Activated T-helper 1 cell treated with anti-CD3 and anti-CD28 coated beads, Interleukin-12 subunit alpha, Interleukin-12 subunit beta, Interleukin-2, Interleukin-4 antibody, amounts not matched to agents 30 ng/mL and 10 ng/mL and 1 ng/mL, durations not matched to agents 14 hours and 24 hours and 36 hours (primary cell): ENCODE data around the gene IKZF1. TPM values are rescaled to one million over a fixed set of nuclear protein-coding genes. Genes with fewer than 3 reads are reported as not detected.

Source experiments
- DNase-seq: peaks from one replicate; pipeline ENCODE4 v3.0.0; 2021; ENCODE audit warnings: low spot score
- H3K27ac Mint-ChIP-seq: one replicate; pipeline ENCODE4 v1.8.0; 2021; ENCODE audit warnings: mild to moderate bottlenecking, mixed read lengths
- H3K27me3 Mint-ChIP-seq: one replicate; pipeline ENCODE4 v1.8.0; 2022; ENCODE audit warnings: mild to moderate bottlenecking, moderate library complexity, mixed read lengths; ENCODE audit not compliant: insufficient read depth
- H3K36me3 Mint-ChIP-seq: one replicate; pipeline ENCODE4 v1.8.0; 2021; ENCODE audit warnings: low read depth, mixed read lengths
- H3K4me1 Mint-ChIP-seq: one replicate; pipeline ENCODE4 v1.8.0; 2021; ENCODE audit warnings: low read depth, mixed read lengths
- H3K4me3 Mint-ChIP-seq: one replicate; pipeline ENCODE4 v1.8.0; 2021; ENCODE audit warnings: mild to moderate bottlenecking, moderate library complexity, mixed read lengths
- H3K9me3 Mint-ChIP-seq: one replicate; pipeline ENCODE4 v1.8.0; 2021; ENCODE audit warnings: mixed read lengths
- intact Hi-C: fragments of 100-400 bp; cut with micrococcal nuclease; formaldehyde crosslinking; loops from one replicate; pipeline ENCODE4 v1.15.1; 2024
- total RNA-seq: library from RNA; stranded (reverse); gene quantifications from 2 replicates; pipeline ENCODE4 v1.2.3, GENCODE V29; 2022

The IKZF1 gene
- total RNA-seq, 1 donor from 2014 or later: 324 TPM

- Mint-ChIP-seq H3K27ac (peak overlapping the region; percentile 99), H3K4me1 (peaks cover 87% of the 10 kb centered on the region), H3K27me3 (no peaks in the 10 kb centered on the region), H3K9me3 (no peaks in the 10 kb centered on the region), H3K36me3 (peaks cover 70% of the 10 kb centered on the region), H3K4me3 (peak overlapping the region; percentile 79)
- DNase-seq: peak; percentile 32
- intact Hi-C loops: loop anchor here (1.0 kb wide), 8 partner anchors 21 to 245 kb away; no protein-coding TSS in a partner anchor
Observed at GRCh38 chr7:50393076-50393475, 88.6 kb downstream of the IKZF1 start.

GRCh38 chr7:50393547-50394252 is 89.2 kb downstream of the IKZF1 start:
- intact Hi-C loops: loop anchor here (1.0 kb wide), 8 partner anchors 21 to 245 kb away; no protein-coding TSS in a partner anchor
- Mint-ChIP-seq H3K27ac (peak overlapping the region; percentile 99), H3K36me3 (peaks cover 71% of the 10 kb centered on the region), H3K4me1 (peaks cover 91% of the 10 kb centered on the region), H3K4me3 (peak overlapping the region; percentile 79), H3K9me3 (no peaks in the 10 kb centered on the region), H3K27me3 (no peaks in the 10 kb centered on the region)
- peak; percentile 59 for DNase-seq

- peaks cover 88% of the 10 kb centered on the region for H3K4me1 Mint-ChIP-seq
- no peaks in the 10 kb centered on the region for H3K27me3 Mint-ChIP-seq
Observed at GRCh38 chr7:50394315-50394714, 89.8 kb downstream of the IKZF1 start.

GRCh38 chr7:50396856-50397255 is 92.3 kb downstream of the IKZF1 start:
- Mint-ChIP-seq H3K4me1 (peaks cover 74% of the 10 kb centered on the region), H3K4me3 (peak overlapping the region; percentile 62), H3K9me3 (no peaks in the 10 kb centered on the region), H3K36me3 (peaks cover 70% of the 10 kb centered on the region), H3K27me3 (no peaks in the 10 kb centered on the region), H3K27ac (peak overlapping the region; percentile 92)
- intact Hi-C loops: loop anchor here (1.0 to 2.0 kb wide), 12 partner anchors 25 to 726 kb away; no protein-coding TSS in a partner anchor
- DNase-seq: no peak

More at GRCh38 chr7:50394315-50394714, 89.8 kb downstream of the IKZF1 start:
- Mint-ChIP-seq H3K27ac (peak overlapping the region; percentile 99), H3K9me3 (no peaks in the 10 kb centered on the region), H3K36me3 (peaks cover 71% of the 10 kb centered on the region), H3K4me3 (peak overlapping the region; percentile 79)
- intact Hi-C loops: no loop called here
- no peak for DNase-seq

GRCh38 chr7:50397320-50397970 is 92.9 kb downstream of the IKZF1 start:
- intact Hi-C loops: loop anchor here (1.0 to 2.0 kb wide), 12 partner anchors 25 to 725 kb away; no protein-coding TSS in a partner anchor
- H3K4me3 Mint-ChIP-seq: peak overlapping the region; percentile 21

GRCh38 chr7:50397971-50398324 is 93.4 kb downstream of the IKZF1 start:
- H3K4me3 Mint-ChIP-seq: peak overlapping the region; percentile 53
- intact Hi-C loops: loop anchor here (1.0 to 2.0 kb wide), 13 partner anchors 20 to 725 kb away; no protein-coding TSS in a partner anchor
- H3K9me3 Mint-ChIP-seq: no peaks in the 10 kb centered on the region
- no peaks in the 10 kb centered on the region for H3K27me3 Mint-ChIP-seq
- peaks cover 74% of the 10 kb centered on the region for H3K4me1 Mint-ChIP-seq
- H3K36me3 Mint-ChIP-seq: peaks cover 70% of the 10 kb centered on the region
- H3K27ac Mint-ChIP-seq: peak overlapping the region; percentile 92
- no peak for DNase-seq

More at GRCh38 chr7:50397320-50397970, 92.9 kb downstream of the IKZF1 start:
- Mint-ChIP-seq H3K9me3 (no peaks in the 10 kb centered on the region), H3K4me1 (peaks cover 74% of the 10 kb centered on the region), H3K27me3 (no peaks in the 10 kb centered on the region), H3K36me3 (peaks cover 70% of the 10 kb centered on the region), H3K27ac (peak overlapping the region; percentile 92)
- DNase-seq: peak; percentile 56

- Mint-ChIP-seq H3K36me3 (peaks cover 70% of the 10 kb centered on the region), H3K4me1 (peaks cover 74% of the 10 kb centered on the region), H3K9me3 (no peaks in the 10 kb centered on the region), H3K27ac (no peak overlapping the region), H3K27me3 (no peaks in the 10 kb centered on the region), H3K4me3 (no peak overlapping the region)
- DNase-seq: no peak
- intact Hi-C loops: no loop called here
Observed at GRCh38 chr7:50399206-50399605, 94.7 kb downstream of the IKZF1 start.

GRCh38 chr7:50399635-50400034 is 95.1 kb downstream of the IKZF1 start:
- Mint-ChIP-seq H3K27me3 (no peaks in the 10 kb centered on the region), H3K9me3 (no peaks in the 10 kb centered on the region), H3K4me1 (peaks cover 74% of the 10 kb centered on the region), H3K36me3 (peaks cover 70% of the 10 kb centered on the region), H3K27ac (no peak overlapping the region), H3K4me3 (no peak overlapping the region)
- no peak for DNase-seq
- intact Hi-C loops: no loop called here

- peaks cover 78% of the 10 kb centered on the region for H3K4me1 Mint-ChIP-seq
- intact Hi-C loops: no loop called here
- DNase-seq: no peak
- H3K4me3 Mint-ChIP-seq: no peak overlapping the region
- no peak overlapping the region for H3K27ac Mint-ChIP-seq
- peaks cover 69% of the 10 kb centered on the region for H3K36me3 Mint-ChIP-seq
- H3K27me3 Mint-ChIP-seq: no peaks in the 10 kb centered on the region
- no peaks in the 10 kb centered on the region for H3K9me3 Mint-ChIP-seq
Observed at GRCh38 chr7:50400114-50400513, 95.6 kb downstream of the IKZF1 start.

- peak overlapping the region; percentile 47 for H3K27ac Mint-ChIP-seq
- H3K36me3 Mint-ChIP-seq: peaks cover 61% of the 10 kb centered on the region
- no peak for DNase-seq
- no peaks in the 10 kb centered on the region for H3K27me3 Mint-ChIP-seq
- H3K9me3 Mint-ChIP-seq: no peaks in the 10 kb centered on the region
- H3K4me3 Mint-ChIP-seq: no peak overlapping the region
- intact Hi-C loops: no loop called here
- H3K4me1 Mint-ChIP-seq: peaks cover 76% of the 10 kb centered on the region
Observed at GRCh38 chr7:50404392-50404791, 99.9 kb downstream of the IKZF1 start.

GRCh38 chr7:50405221-50405620 is 100.7 kb downstream of the IKZF1 start:
- no peaks in the 10 kb centered on the region for H3K27me3 Mint-ChIP-seq
- DNase-seq: no peak
- H3K36me3 Mint-ChIP-seq: peaks cover 58% of the 10 kb centered on the region
- peaks cover 80% of the 10 kb centered on the region for H3K4me1 Mint-ChIP-seq
- H3K9me3 Mint-ChIP-seq: no peaks in the 10 kb centered on the region
- peak overlapping the region; percentile 54 for H3K27ac Mint-ChIP-seq
- intact Hi-C loops: no loop called here
- H3K4me3 Mint-ChIP-seq: no peak overlapping the region

GRCh38 chr7:50406935-50407334 is 102.4 kb downstream of the IKZF1 start:
- H3K27me3 Mint-ChIP-seq: no peaks in the 10 kb centered on the region
- peak overlapping the region; percentile 40 for H3K27ac Mint-ChIP-seq
- DNase-seq: no peak
- H3K4me3 Mint-ChIP-seq: no peak overlapping the region
- peaks cover 81% of the 10 kb centered on the region for H3K4me1 Mint-ChIP-seq
- H3K9me3 Mint-ChIP-seq: no peaks in the 10 kb centered on the region
- intact Hi-C loops: no loop called here
- peaks cover 45% of the 10 kb centered on the region for H3K36me3 Mint-ChIP-seq
